Cardiac septum (tissue), 1 donor: Measurements from ENCODE around the gene APEH. TPM values are rescaled to one million over a fixed set of nuclear protein-coding genes. Genes with fewer than 3 reads are reported as not detected.
A peak's percentile ranks its signal among the peaks of the same experiment; 100 is the strongest.
"Not testable (repeated sequence)": the region's sequence is repeated elsewhere in the genome, so short reads cannot be mapped to it uniquely, and the experiment has no call there.

Source experiments
- DNase-seq: peaks from one replicate; pipeline ENCODE4 v3.0.0-alpha.2; 2020; ENCODE audit warnings: low spot score
- intact Hi-C: fragments of 100-400 bp; cut with DNase I; formaldehyde crosslinking; loops from one replicate; pipeline ENCODE4 v1.14.0; 2022
- total RNA-seq: library from RNA; stranded (reverse); fragmentation: NEBNext Ultra II Directional; extraction: Animal tissue kit (Norgen Biotek cat#: 25700); gene quantifications from one replicate; pipeline ENCODE4 v1.2.1, GENCODE V29; 2021
- donor health status: DM: no; HTN: no; CAD: no.

APEH gene
- total RNA-seq, 1 donor from 2014 or later, result 81.4 TPM

DNA sequence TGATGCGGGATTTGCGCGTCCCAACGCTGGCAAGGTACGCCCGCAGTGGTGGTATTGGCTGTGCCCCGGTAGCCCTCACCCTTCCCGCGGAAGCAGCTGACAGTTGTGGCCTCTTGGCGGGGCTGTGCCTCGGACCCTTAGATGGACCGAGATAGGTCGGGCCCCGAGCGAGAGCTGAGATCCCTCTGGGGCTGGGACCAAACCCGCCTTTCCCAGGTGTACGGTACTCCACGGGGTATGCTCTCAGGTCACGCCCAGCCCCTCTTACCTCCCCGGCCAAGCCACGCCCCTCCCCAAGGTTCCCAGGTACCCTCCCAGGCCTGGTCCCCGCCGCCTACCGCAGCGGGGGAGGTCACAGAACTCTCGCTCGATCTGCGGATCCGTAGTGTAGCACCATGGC, 12.2 kb downstream of the APEH start:
- DNase-seq, intact Hi-C loops: not testable (repeated sequence)

DNA sequence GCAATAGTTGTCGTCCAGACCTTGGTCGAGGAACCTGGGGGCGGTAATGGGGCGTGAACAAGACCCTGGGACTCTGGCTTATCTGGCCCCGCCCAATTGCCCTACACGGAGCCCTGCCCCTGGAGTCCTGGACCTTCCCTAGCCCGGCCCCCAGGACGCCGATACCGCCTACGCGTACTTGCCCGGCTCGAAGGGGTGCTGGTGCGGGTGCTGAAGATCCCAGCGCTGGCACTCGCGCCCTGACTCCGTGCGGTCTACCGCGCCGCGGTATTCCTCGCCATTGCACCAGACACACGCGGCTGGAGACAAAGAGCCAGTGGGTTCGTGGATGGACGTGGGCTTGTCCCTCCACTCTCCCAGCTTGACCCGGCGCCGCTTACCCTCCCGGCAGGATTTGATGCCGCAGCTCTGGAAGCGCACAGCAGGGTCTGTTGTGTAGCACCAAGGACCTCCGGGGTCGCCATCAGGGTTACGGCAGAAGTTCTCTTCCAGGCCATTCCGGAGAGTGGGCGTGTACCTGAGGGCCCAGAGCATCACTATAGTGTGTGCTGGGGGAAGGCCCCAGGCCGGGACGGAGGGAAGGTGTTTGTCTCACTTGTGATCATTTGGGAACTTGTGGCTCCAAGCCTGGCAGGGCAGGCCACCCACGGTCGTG, 12.7 kb downstream of the APEH start:
- DNase-seq, intact Hi-C loops: not testable (repeated sequence)

DNA sequence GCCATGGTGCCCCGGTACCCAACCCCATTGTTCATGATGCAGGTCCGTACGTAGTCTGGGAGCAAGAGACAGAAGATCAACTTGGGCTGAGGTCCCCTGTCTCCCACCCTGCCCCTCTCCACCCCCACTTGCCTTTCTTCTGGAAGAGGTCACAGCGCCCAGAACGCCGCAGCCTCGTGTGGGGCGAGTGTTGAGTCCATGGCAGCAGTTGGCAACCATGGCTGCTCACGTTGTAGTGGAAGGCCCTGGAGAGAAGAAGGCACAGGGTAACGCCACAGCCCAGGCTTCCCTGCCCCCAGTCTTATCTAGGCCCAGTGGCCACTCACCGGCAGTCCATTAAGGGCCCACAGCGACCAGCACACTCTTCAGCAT, 13.3 kb downstream of the APEH start:
- intact Hi-C loops, DNase-seq: not testable (repeated sequence)

DNA sequence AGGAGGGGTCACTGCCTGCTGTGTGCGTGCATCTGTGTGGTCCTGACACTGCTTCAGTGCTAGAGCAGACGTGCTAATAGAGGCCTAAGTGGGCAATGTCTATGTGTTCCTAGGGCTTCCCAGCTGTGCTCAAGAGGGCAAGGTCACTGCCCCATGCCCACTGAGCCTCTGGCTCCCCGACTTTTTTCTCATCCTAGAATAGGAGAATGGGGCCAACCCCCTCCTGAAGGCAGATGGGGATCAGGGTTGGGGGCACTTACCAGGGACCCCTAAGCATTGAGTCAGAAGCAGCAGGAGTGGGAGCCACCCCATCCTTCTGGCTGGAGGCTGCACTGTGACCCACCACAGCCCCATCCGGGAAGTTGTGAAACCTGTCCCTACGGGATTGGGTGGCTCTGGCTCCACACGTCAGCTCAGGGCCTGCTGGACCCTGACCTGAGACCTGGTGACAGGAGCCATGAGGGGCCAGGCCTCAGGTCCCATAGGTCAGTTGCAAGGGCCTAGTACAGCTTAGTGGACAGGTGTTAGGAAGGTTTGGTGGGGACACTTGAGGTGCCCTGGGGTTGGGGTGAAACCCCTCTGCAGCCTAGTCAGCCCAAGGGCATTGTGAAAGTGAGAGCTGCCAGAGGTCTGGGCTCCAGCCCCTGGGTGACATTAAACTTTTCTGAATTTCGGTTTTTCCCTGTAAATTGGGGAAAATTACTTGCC, 14.3 kb downstream of the APEH start:
- intact Hi-C loops, DNase-seq: not testable (repeated sequence)

DNA sequence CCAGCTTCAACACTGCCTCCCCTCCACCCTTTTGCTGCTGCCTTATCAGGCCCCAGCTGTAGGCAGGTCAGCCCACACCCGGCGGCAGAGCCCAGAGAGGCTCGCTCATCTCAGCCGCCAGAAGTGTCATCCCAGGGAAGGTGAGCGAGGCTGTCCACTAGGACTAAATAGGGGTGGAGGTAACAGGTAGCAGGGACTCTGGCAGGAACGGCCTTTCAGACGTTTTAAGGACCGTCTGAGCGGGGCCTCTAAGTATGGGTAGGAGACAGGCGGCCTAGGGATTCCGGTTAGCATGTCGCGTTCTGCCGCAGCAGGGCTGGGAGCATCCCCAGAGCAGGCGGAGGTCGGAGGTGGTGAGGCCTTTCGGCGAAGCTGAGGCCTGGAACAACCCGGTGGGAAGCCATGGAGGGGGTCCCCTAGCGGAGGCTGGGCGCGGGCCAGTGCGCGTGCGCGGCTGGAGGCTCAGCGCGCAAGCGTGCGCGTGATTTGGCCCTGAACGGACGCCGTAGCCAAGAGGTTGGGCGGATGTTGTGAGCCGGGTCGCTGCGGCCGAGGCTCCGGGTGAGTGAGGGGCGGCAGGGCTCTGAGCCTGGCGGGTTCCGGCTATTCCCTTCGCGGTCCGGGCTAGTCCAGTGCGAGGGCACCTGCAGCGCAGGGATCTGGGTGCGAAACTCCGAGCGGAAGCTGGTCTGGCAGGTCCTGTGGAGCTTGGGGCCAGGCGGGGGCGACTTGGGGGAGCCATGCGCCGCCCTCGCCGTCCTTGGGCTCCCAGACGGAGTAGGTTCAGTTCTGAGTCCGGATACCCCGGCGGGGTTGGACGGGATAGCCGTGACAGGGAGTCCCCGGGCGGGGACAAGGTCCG, 15.1 kb downstream of the APEH start, which contains the start of the genes MST1 and RNF123:
Gene MST1 (minus strand): TSS at position 429 of the 862 bp plus-strand sequence. CDS start 783 bp downstream, outside the sequence.
Gene RNF123 (plus strand): TSS at position 512 of the 862 bp plus-strand sequence. CDS start 1,609 bp downstream, outside the sequence.
- intact Hi-C loops, result no loop called here
- DNase-seq, result peak; percentile 95

DNA sequence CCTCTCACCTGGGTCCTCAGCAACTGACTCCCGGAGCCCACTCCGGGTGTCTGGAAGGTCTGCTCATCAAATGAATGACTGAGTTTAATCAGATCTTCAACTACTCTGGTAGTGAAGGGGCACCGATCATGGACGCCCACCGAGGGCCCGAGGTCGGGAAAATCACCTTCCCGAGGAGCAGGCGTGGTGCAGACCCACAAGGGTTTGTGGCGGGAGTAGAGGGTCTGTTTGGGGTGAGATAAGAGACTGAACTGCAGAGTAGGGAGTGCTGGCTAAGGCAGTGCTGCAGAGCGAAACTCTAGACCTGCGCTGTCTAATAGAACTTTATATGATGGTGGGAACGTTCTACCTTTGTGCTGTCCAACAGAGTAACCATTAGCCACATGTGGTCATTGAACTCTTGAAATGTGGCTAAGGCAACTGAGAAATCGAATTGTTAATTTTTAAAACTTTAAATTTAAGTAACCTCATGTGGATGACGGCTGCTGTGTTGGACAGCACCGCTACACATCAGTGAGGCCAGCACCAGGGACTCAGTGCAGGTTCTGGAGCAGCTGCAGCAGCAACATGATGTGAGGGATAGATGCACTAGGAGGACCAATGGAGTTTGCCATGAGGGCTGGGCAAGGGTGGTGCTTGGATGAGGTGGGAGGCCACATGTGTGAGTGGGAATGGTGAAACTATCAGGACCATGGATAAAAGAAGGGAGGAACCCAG, 15.9 kb downstream of the APEH start:
- intact Hi-C loops, DNase-seq: not testable (repeated sequence)

DNA sequence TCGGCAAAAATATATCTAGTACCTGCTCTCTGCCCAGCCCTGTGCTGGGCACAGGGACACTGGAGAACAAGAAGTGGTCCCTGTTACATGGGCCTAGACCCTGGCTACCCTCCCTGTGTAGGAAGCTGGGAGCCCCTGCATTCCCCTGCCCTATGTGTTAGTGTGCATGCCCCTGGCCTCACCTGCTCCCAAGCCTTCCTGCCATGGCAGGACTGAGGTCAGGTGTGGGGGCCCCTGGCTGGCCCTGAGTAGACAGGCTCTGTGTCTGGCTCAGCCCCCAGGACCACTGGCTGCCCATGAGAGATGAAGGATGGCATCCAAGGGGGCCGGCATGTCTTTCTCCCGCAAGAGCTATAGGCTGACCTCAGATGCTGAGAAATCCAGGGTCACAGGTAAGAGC, 16.7 kb downstream of the APEH start:
- intact Hi-C loops, DNase-seq: not testable (repeated sequence)

DNA sequence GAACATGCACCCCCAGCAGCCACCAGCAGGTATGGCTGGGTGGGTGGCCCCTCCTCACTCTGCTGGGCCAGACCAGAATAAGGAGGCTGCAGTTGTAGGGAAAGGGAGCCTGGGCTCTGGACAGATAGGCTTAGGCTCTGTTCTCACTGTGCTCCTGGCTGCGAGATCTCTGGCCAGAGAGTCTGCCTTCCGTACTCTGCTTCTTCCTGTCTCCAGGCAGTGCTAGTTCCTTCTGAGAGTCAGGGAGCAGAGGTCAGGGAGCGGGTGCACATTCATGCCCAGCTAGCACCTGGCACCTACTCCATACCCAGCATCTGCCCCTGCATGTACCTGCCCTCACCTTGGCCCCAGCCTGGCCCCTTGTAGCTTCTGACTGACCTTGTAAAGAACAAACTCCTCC, 17.3 kb downstream of the APEH start:
- DNase-seq, result not testable (repeated sequence)

DNA sequence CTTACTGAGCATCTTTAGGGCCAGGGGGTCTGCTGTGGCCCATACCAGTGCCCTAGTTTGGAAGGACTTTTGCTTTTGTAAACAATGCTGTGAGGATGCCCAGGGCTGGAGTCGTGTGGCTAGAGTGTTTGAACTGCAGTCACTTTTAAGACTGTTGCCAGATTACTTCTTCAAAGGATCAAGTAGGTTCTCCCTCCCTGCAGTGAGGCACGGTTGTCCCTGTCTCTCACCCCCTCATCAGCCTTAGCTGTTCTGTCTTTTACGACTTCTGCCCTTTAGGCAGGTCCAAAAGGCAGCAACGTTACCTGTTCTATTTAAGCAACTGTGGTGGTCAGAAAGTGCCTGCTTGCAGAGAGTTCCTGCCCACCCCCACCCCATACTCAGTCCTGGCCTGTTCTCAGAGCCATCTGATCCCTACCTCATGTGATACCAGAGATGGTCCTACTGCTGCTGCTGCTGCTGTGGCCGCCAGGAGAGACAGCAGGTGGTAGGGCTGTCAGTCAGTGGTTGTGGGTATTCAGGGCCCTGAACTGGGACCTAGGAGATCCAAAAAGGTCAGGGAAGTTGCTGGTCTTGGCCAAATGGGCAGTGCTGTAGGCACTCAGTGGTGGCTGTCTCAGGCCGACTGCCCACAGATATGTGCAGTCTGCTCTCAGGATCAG, 20.4 kb downstream of the APEH start:
- DNase-seq, intact Hi-C loops: not testable (repeated sequence)

More for the DNA sequence above, 17.3 kb downstream of the APEH start:
- intact Hi-C loops, result not testable (repeated sequence)

DNA sequence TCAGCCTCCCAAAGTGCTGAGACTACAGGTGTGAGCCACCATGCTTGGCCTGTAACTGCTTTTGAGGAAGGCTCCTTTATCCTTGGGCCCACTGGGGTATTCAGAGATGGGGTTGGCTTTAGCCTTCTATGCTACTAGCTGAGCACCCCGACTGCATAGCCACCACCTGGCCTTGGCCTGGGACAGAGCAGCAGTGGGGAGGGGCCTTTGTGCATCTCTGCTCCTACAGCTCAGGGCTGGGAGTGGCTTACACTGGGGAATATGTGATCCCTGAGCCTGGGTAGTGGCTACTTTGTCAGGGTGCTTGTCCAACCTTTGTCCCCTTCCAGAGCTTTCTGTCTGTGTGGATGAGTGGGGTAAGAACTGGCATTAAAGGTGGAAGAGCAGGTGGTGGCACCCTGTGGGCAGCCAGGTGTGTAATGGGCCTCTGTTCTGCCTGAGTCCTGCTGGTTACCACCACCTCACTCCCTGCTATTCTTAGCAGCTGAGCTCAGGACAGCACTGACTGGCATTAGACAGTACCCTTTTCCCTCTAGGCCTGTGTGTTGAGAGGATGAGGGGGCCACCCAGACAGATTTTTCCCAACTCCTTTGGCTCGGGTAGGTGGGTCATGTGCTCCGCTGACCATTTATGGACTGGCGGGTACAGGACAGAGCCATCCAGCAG, 21.3 kb downstream of the APEH start:
- intact Hi-C loops, DNase-seq: not testable (repeated sequence)

DNA sequence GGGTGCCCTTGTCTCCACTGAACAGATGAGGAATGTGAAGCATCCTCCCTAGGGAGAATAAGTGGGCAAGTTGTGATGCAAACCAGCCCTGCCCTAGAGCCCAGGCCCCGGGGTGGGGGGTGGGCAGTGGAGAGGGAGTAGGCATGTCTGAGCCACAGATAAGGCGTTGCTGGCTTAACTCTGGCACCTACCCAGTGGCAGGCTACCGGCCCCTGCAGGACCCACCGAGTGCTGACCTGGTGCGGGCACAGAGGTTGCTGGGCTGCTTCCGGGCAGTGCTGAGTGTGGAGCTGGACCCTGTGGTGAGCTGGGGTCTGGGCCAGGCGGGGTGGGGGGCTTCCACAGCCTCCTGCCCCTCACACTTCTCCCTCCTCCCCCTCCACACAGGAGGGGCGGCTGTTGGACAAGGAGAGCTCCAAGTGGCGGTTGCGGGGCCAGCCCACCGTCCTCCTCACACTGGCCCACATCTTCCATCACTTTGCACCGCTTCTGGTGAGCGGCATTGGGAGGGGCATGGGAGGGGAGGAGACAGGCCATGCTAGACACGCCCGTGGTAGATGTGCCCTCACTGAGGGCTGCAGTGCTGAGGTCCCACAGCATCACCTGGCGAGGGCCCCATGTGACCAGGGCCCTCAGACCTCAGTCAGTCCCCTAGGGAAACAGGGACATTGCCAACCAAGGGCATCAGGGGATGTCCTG, 25.3 kb downstream of the APEH start:
- DNase-seq, result no peak
- intact Hi-C loops, result no loop called here

DNA sequence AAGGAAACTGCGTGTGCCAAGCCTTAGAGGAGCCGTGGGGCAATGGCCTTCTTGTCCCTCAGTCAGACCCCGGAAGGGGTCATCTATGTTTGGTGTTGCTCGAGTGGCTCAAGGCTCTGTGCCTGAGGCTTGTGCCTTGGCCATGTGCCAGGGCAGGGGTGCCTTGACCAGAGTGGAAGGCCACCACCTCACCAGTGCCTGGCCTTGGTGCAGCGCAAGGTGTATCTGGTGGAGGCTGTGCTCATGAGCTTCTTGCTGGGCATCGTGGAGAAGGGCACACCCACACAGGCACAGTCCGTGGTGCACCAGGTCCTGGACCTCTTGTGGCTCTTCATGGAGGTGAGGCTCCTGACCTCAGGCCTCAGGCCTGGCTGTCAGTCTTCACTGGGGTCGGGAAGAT, 25.9 kb downstream of the APEH start:
- intact Hi-C loops, result loop anchor here (5.0 kb wide), 1 partner anchor 137 kb away; no protein-coding TSS in a partner anchor
- DNase-seq, result no peak

DNA sequence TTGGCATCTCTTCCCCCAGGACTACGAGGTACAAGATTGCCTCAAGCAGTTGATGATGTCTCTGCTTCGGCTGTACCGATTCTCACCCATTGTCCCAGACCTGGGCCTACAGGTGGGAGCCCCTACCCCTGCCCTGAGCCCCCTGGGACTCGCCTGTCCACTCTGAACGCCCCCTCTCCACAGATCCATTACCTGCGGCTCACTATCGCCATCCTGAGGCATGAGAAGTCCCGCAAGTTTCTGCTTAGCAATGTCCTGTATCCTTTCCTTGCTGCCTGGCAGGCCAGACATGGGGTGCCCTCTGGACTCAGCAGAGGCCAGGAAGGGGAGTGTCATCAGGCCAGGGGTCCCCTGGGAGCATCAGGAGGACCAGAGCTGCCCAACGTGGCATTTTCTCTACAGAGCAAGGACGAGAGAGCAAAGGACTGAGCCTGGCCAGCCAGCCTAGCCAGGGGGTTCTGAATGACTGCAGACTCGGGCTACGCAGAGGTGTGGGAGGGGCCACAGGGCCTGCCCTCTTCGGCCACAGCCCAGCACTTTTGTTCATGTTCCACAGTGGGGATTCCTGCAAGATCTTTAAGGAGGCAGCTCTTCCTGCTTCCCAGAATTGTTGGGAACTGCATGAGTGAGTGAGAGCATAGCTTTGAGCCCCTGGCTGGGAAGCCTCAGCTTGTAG, 26.4 kb downstream of the APEH start:
- intact Hi-C loops, result loop anchor here (5.0 kb wide), 1 partner anchor 137 kb away; no protein-coding TSS in a partner anchor
- DNase-seq, result no peak

DNA sequence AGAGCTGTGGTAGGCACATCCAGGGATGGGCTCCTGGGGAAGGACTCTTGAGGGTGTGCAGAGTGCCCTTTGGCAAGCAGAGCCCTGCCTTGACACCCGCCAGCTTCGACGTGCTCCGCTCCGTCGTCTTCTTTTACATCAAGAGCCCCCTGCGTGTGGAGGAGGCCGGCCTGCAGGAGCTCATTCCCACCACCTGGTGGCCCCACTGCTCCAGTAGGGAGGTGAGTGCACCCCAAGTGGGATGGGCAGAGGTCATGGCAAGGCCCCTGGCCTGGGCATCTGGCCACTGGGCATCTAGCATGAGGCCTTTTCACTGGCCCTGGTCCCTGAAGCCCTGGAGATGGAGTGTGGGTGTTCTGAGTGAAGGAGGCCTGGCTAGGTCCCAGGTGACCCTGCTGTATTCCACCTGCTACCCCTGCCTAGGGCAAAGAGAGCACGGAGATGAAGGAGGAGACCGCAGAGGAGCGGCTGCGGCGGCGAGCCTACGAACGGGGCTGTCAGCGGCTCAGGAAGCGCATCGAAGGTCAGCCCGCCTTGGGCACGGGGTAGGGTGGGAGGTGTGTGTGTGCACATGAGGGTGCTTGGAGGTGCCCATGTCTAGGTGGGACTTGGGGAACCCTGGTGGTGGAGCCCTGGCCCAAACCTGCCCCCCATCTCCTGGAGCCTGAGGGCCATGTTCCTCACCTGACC, 27.4 kb downstream of the APEH start:
- no peak for DNase-seq
- intact Hi-C loops, result loop anchor here (5.0 kb wide), 1 partner anchor 136 kb away; no protein-coding TSS in a partner anchor

DNA sequence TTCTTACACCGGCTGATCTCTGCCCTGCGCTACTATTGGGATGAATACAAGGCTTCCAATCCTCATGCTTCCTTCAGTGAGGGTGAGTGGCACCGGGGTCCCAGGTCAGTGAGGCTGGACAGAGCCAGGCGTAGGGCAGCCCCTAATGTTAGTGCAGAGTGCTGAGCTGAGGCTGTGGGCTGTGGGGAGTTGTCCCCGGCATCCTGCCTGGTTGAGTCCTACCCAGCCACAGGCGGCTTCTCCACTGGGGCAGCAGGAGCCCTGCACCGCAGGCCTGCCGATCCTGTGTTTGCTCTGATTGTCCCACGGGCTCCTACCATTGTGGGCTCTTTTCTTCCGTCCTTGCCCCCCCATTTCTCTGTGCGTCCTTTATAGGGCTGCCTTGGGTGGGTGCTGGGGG, 28.5 kb downstream of the APEH start:
- intact Hi-C loops, result loop anchor here (5.0 kb wide), 1 partner anchor 135 kb away; no protein-coding TSS in a partner anchor
- DNase-seq, result no peak

DNA sequence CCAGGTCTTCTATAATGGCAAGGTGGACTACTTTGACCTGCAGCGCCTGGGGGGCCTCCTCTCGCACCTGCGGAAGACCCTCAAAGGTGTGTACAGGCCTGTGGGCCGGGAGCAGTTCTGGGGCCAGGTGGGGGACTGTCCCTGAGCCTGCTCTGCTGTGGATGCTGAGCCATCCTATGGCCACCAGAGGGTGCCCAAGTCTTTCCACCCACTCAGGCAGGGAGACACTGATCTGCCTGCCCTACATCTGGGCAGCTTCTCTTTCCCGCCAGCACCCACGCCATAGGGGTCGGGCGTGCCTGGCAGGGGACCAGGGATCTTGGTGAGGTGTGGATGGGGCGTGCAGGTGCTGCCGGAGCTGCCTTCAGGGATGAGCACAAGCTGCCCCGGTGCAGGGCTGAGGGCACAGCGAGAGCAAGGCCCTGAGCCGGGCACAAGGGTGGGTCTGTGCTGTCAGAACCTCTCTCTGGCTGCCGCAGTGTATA, 29.3 kb downstream of the APEH start:
- DNase-seq, result no peak
- intact Hi-C loops, result loop anchor here (5.0 kb wide), 1 partner anchor 134 kb away; no protein-coding TSS in a partner anchor
